ENCODE results near the gene DGUOK.
"Not testable (repeated sequence)": the region's sequence is repeated elsewhere in the genome, so short reads cannot be mapped to it uniquely, and the experiment has no call there.

DNA sequence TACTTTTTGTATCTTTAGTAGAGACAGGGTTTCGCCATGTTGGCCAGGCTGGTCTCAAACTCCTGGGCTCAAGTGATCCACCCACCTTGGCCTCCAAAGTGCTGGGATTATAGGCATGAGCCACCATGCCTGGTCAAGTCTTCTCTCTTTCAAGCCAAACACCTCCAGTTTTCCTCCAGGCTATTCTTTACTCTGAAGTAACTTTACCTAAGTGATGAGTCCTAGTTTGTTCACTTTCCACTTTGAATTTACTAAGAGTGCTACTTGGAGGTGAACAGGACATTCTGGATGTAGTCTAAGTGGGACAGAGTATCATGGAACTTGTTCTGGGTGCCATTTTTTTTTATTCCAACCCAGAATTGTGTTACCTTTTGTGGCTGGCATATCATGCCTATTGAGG lies 13.4 kb downstream of the DGUOK start:
- not testable (repeated sequence) for TF ChIP-seq POLR2AphosphoS5 (IDR thresholded peaks at IDR 0.05; ENCODE audit: low read depth, low read length); TAF1 (IDR thresholded peaks at IDR 0.05; ENCODE audit: borderline replicate concordance, low read depth, low read length)

Measured in GM12892 (cell line).